Breast epithelium (tissue), 3 donors: ENCODE data around the gene PCDH7.

Experiments used
- POLR2AphosphoS5 ChIP-seq, 3 donors: sonication (generic); formaldehyde crosslinking; IDR thresholded peaks; one replicate each; pipeline ENCODE4 v1.6.1; 2017; ENCODE audit warnings: antibody characterized with exemption in 3 of 3
- TF ChIP-seq, protein P1 (sequence below), 3 donors: fragments of 450-650 bp; IDR thresholded peaks; one replicate each; pipeline ENCODE4 v1.5.1; 2016 to 2017; ENCODE audit warnings: antibody characterized with exemption in 3 of 3, mild to moderate bottlenecking in 3 of 3, moderate library complexity in 3 of 3

DNA sequence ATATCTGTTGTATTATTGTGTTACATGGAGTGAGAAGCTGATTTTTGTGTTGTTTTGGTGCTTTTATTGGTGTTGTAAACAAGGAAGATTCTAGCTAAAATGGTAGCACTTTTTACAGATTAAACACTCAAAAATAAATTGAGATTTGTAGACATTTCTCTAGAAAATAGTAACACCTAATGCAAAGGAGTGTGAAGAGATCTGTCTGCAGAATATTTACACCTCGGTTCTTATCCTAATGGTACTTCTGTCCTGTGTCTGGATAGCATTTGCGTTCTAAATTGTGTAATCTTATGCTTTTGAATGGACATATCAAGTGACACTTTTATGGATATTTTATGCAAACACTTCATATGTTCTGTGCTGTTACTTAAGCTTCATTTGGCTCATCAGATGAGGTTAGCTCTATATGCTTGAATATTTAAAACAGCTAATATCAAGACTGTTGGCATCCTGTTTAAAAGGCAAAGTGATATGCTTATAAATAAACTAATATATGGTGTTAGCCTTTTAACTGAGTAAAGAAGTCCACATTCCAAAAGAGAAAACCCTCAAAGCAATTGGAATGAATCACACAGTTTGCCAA lies 6.0 kb downstream of the PCDH7 start:
- TF ChIP-seq POLR2AphosphoS5 (IDR thresholded peaks at IDR 0.05): no peak
- TF ChIP-seq, protein P1, sequence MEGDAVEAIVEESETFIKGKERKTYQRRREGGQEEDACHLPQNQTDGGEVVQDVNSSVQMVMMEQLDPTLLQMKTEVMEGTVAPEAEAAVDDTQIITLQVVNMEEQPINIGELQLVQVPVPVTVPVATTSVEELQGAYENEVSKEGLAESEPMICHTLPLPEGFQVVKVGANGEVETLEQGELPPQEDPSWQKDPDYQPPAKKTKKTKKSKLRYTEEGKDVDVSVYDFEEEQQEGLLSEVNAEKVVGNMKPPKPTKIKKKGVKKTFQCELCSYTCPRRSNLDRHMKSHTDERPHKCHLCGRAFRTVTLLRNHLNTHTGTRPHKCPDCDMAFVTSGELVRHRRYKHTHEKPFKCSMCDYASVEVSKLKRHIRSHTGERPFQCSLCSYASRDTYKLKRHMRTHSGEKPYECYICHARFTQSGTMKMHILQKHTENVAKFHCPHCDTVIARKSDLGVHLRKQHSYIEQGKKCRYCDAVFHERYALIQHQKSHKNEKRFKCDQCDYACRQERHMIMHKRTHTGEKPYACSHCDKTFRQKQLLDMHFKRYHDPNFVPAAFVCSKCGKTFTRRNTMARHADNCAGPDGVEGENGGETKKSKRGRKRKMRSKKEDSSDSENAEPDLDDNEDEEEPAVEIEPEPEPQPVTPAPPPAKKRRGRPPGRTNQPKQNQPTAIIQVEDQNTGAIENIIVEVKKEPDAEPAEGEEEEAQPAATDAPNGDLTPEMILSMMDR (IDR thresholded peaks at IDR 0.05): no peak
